ENCODE results near the gene IGFBP4. TPM values are rescaled to one million over a fixed set of nuclear protein-coding genes. Genes with fewer than 3 reads are reported as not detected.

IGFBP4 gene
- total and polyA plus RNA-seq, 10 of the 15 experiments (the other 5 are each of a cell fraction or from before 2014, with no cell fraction given): 2.4 to 22.3 (median 6.6) TPM

DNA sequence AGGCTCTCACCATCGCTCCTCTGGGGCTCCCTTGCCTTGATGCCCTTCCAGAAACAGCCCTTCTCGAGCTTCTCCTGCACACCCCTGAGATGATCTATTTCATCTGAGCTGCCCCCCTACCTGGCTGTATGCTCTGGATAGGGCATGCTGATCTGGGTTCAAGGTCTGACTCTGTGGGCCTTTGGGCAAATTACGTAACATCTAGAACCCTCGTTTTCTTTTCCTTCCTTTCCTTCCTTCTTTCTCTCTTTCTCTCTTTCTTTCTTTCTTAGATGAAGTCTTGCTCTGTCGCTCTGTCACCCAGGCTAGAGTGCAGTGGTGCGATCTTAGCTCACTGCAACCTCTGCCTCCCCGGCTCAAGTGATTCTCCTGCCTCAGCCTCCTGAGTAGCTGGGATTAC, 37.9 kb downstream of the IGFBP4 start:
- DNase-seq (ENCODE audit: low read depth, low spot score) (no peak), ATAC-seq (no peak), FAIRE-seq (no peak)
- Histone ChIP-seq H3K4me3 (no peak overlapping the region), H3K9me3 (replicated peaks; ENCODE audit: control insufficient read depth, insufficient read depth, low read length) (no peaks in the 10 kb centered on the region; the same call in 2 of the 3 replicates), H3K27me3 (replicated peaks in 1 of 2; ENCODE audit: control insufficient read depth in 2 of 2, insufficient read depth in 2 of 2, low read length in 1 of 2) (peaks cover 0 to under 1% of the 10 kb centered on the region in 2 experiments; a peak in 1 of 4 replicates), H3K27ac (ENCODE audit: control insufficient read depth, insufficient read depth) (no peak overlapping the region), H3K4me2 (ENCODE audit: control insufficient read depth, insufficient read depth) (no peak overlapping the region; the same call in 1 of the 2 replicates), H3K9ac (ENCODE audit: control insufficient read depth, insufficient read depth, low read length) (no peak overlapping the region), H4K20me1 (ENCODE audit: control insufficient read depth, insufficient read depth) (no peaks in the 10 kb centered on the region), H3K4me1 (ENCODE audit: control insufficient read depth, insufficient read depth, low read length) (peaks cover 15% of the 10 kb centered on the region), H3K79me2 (ENCODE audit: control insufficient read depth, insufficient read depth, low read length) (no peaks in the 10 kb centered on the region), H3K36me3 (ENCODE audit: control insufficient read depth in 2 of 2, insufficient read depth in 2 of 2, low read length in 1 of 2) (no peaks in the 10 kb centered on the region), H2AFZ (ENCODE audit: control insufficient read depth, low read depth, low read length) (no peak overlapping the region; the same call in 1 of the 2 replicates)
- intact Hi-C loops (cut with micrococcal nuclease; ENCODE audit: unreplicated experiment) (no loop called here), in situ Hi-C loops (cut with MboI) (no loop called here)
- POLR2A ChIA-PET: interaction anchor here (0.5 to 1.7 kb wide), 5 partner anchors 16 to 124 kb away, joined by 3 to 5 read pairs (median 3); partner anchors contain the start of genes IGFBP4 and TOP2A
- 47% methylated on average over 7 of the region's 7 CpGs for WGBS (ENCODE audit: insufficient coverage, insufficient replicate concordance, low lambda C conversion rate, missing lambda C conversion rate)
- SMC1A ChIA-PET (ENCODE audit: uncharacterized antibody, unreplicated experiment): interaction anchor here (0.7 to 7.6 kb wide), 6 partner anchors 15 to 68 kb away, joined by 3 to 108 read pairs (median 4); partner anchors contain the start of gene IGFBP4
- CTCF ChIA-PET: interaction anchor here (0.8 to 3.5 kb wide), 4 partner anchors 12 to 52 kb away, joined by 3 to 13 read pairs (median 4); no protein-coding TSS in a partner anchor
- TF ChIP-seq, protein P1, sequence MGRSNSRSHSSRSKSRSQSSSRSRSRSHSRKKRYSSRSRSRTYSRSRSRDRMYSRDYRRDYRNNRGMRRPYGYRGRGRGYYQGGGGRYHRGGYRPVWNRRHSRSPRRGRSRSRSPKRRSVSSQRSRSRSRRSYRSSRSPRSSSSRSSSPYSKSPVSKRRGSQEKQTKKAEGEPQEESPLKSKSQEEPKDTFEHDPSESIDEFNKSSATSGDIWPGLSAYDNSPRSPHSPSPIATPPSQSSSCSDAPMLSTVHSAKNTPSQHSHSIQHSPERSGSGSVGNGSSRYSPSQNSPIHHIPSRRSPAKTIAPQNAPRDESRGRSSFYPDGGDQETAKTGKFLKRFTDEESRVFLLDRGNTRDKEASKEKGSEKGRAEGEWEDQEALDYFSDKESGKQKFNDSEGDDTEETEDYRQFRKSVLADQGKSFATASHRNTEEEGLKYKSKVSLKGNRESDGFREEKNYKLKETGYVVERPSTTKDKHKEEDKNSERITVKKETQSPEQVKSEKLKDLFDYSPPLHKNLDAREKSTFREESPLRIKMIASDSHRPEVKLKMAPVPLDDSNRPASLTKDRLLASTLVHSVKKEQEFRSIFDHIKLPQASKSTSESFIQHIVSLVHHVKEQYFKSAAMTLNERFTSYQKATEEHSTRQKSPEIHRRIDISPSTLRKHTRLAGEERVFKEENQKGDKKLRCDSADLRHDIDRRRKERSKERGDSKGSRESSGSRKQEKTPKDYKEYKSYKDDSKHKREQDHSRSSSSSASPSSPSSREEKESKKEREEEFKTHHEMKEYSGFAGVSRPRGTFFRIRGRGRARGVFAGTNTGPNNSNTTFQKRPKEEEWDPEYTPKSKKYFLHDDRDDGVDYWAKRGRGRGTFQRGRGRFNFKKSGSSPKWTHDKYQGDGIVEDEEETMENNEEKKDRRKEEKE (IDR thresholded peaks at IDR 0.05): no peak
- no peak for TF ChIP-seq ZNF384 (IDR thresholded peaks at IDR 0.05; ENCODE audit: borderline replicate concordance, low read depth, low read length)
- no peak for TF ChIP-seq BACH1 (IDR thresholded peaks at IDR 0.05; ENCODE audit: borderline replicate concordance)
- TF ChIP-seq RAD21 (IDR thresholded peaks at IDR 0.05; ENCODE audit: insufficient read depth, low read depth, low read length): no peak
- TF ChIP-seq, protein P2, sequence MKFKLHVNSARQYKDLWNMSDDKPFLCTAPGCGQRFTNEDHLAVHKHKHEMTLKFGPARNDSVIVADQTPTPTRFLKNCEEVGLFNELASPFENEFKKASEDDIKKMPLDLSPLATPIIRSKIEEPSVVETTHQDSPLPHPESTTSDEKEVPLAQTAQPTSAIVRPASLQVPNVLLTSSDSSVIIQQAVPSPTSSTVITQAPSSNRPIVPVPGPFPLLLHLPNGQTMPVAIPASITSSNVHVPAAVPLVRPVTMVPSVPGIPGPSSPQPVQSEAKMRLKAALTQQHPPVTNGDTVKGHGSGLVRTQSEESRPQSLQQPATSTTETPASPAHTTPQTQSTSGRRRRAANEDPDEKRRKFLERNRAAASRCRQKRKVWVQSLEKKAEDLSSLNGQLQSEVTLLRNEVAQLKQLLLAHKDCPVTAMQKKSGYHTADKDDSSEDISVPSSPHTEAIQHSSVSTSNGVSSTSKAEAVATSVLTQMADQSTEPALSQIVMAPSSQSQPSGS (IDR thresholded peaks at IDR 0.05; ENCODE audit: low read length): no peak
- TF ChIP-seq, protein P3, sequence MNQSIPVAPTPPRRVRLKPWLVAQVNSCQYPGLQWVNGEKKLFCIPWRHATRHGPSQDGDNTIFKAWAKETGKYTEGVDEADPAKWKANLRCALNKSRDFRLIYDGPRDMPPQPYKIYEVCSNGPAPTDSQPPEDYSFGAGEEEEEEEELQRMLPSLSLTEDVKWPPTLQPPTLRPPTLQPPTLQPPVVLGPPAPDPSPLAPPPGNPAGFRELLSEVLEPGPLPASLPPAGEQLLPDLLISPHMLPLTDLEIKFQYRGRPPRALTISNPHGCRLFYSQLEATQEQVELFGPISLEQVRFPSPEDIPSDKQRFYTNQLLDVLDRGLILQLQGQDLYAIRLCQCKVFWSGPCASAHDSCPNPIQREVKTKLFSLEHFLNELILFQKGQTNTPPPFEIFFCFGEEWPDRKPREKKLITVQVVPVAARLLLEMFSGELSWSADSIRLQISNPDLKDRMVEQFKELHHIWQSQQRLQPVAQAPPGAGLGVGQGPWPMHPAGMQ (IDR thresholded peaks at IDR 0.05; ENCODE audit: borderline replicate concordance): no peak
- TF ChIP-seq SRF (IDR thresholded peaks at IDR 0.05; ENCODE audit: low read depth in 2 of 2, low read length in 2 of 2): no peak
- no TSS peak for BruUV-seq (replicated peaks)
- RAD21 ChIA-PET (ENCODE audit: unreplicated experiment): interaction anchor here (0.6 to 6.8 kb wide), 6 partner anchors 36 to 1680 kb away, joined by 3 to 131 read pairs (median 5); partner anchors contain the start of genes IGFBP4 and TOP2A
